Parathyroid adenoma (tissue), 2 donors: ENCODE data around the gene DVL2.

ENCODE experiments used
- H2AFZ ChIP-seq: fragments of 300-600 bp; sonication (generic); one replicate; pipeline ENCODE4 v1.7.0; 2017; ENCODE audit warnings: antibody characterized with exemption, mild to moderate bottlenecking
- H3K27ac ChIP-seq: fragments of 300-600 bp; sonication (generic); one replicate; pipeline ENCODE4 v1.7.0; 2017
- H3K27me3 ChIP-seq: fragments of 300-600 bp; sonication (generic); one replicate; pipeline ENCODE4 v1.7.0; 2017; ENCODE audit warnings: low read length; ENCODE audit not compliant: control insufficient read depth, insufficient read depth
- H3K36me3 ChIP-seq: fragments of 300-600 bp; sonication (generic); one replicate; pipeline ENCODE4 v1.7.0; 2017; ENCODE audit warnings: low read length; ENCODE audit not compliant: control insufficient read depth, insufficient read depth
- H3K4me1 ChIP-seq: fragments of 300-600 bp; sonication (generic); one replicate; pipeline ENCODE4 v1.7.0; 2017; ENCODE audit warnings: control low read depth
- H3K4me2 ChIP-seq: fragments of 300-600 bp; sonication (generic); one replicate; pipeline ENCODE4 v1.7.0; 2017; ENCODE audit warnings: low read length
- H3K4me3 ChIP-seq: fragments of 300-600 bp; sonication (generic); one replicate; pipeline ENCODE4 v1.7.0; 2017; ENCODE audit warnings: low read depth, low read length
- H3K79me2 ChIP-seq: fragments of 300-600 bp; sonication (generic); one replicate; pipeline ENCODE4 v1.7.0; 2017; ENCODE audit warnings: control low read depth
- H3K9ac ChIP-seq: fragments of 300-600 bp; sonication (generic); one replicate; pipeline ENCODE4 v1.7.0; 2017; ENCODE audit warnings: mild to moderate bottlenecking
- H3K9me3 ChIP-seq: fragments of 300-600 bp; sonication (generic); one replicate; pipeline ENCODE4 v1.7.0; 2017; ENCODE audit warnings: low read length; ENCODE audit not compliant: control insufficient read depth
- TF ChIP-seq, protein P1 (sequence below): fragments of 300-600 bp; sonication (generic); IDR thresholded peaks from one replicate; pipeline ENCODE4 v1.7.0; 2017; ENCODE audit warnings: antibody characterized with exemption, mild to moderate bottlenecking
- donor health status: primary hyperparathyroidism.

DVL2 gene

GRCh38 chr17:7221278-7222092 lies 12.8 kb downstream of the DVL2 start:
- Histone ChIP-seq H3K79me2 (peaks cover 7% of the 10 kb centered on the region), H3K9me3 (no peaks in the 10 kb centered on the region), H3K4me3 (peak overlapping the region; percentile 95), H3K27ac (peak overlapping the region; percentile 98), H3K4me1 (peaks cover 49% of the 10 kb centered on the region), H2AFZ (no peak overlapping the region), H3K9ac (no peak overlapping the region), H3K27me3 (no peaks in the 10 kb centered on the region), H3K36me3 (no peaks in the 10 kb centered on the region), H3K4me2 (peak overlapping the region; percentile 34)
- TF ChIP-seq, protein P1, sequence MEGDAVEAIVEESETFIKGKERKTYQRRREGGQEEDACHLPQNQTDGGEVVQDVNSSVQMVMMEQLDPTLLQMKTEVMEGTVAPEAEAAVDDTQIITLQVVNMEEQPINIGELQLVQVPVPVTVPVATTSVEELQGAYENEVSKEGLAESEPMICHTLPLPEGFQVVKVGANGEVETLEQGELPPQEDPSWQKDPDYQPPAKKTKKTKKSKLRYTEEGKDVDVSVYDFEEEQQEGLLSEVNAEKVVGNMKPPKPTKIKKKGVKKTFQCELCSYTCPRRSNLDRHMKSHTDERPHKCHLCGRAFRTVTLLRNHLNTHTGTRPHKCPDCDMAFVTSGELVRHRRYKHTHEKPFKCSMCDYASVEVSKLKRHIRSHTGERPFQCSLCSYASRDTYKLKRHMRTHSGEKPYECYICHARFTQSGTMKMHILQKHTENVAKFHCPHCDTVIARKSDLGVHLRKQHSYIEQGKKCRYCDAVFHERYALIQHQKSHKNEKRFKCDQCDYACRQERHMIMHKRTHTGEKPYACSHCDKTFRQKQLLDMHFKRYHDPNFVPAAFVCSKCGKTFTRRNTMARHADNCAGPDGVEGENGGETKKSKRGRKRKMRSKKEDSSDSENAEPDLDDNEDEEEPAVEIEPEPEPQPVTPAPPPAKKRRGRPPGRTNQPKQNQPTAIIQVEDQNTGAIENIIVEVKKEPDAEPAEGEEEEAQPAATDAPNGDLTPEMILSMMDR: no peak

DNA sequence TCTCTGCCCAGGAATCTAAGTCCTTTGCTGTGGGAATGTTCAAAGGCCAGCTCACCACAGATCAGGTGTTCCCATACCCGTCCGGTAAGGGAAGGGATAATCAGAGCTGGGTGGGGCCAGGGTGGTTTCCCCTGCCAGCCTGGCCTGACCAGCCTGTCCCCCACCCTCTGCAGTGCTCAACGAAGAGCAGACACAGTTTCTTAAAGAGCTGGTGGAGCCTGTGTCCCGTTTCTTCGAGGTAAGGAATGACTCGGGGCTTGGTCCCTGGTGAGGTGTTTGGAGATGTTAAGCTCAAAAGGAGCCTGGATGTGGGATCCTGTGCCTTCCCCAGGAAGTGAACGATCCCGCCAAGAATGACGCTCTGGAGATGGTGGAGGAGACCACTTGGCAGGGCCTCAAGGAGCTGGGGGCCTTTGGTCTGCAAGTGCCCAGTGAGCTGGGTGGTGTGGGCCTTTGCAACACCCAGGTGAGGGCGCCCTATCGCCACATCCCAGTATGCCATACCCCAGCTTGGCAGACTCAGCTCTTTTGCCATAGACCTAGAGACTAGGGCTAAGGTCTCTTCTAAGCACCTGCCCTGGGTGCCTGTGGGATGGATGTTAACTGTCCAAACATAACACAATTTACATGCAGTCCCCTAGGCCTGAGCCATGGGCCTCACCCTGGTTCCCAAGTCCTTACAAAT lies 13.6 kb downstream of the DVL2 start:
- Histone ChIP-seq H3K4me1 (peaks cover 55% of the 10 kb centered on the region), H3K36me3 (no peaks in the 10 kb centered on the region), H3K4me3 (peak overlapping the region; percentile 95), H3K9ac (peak overlapping the region; percentile 90), H2AFZ (peak overlapping the region; percentile 91), H3K4me2 (peak overlapping the region; percentile 94), H3K9me3 (no peaks in the 10 kb centered on the region), H3K27ac (peak overlapping the region; percentile 98), H3K27me3 (no peaks in the 10 kb centered on the region), H3K79me2 (peaks cover 9% of the 10 kb centered on the region)
- TF ChIP-seq, protein P1: peak; percentile 63

DNA sequence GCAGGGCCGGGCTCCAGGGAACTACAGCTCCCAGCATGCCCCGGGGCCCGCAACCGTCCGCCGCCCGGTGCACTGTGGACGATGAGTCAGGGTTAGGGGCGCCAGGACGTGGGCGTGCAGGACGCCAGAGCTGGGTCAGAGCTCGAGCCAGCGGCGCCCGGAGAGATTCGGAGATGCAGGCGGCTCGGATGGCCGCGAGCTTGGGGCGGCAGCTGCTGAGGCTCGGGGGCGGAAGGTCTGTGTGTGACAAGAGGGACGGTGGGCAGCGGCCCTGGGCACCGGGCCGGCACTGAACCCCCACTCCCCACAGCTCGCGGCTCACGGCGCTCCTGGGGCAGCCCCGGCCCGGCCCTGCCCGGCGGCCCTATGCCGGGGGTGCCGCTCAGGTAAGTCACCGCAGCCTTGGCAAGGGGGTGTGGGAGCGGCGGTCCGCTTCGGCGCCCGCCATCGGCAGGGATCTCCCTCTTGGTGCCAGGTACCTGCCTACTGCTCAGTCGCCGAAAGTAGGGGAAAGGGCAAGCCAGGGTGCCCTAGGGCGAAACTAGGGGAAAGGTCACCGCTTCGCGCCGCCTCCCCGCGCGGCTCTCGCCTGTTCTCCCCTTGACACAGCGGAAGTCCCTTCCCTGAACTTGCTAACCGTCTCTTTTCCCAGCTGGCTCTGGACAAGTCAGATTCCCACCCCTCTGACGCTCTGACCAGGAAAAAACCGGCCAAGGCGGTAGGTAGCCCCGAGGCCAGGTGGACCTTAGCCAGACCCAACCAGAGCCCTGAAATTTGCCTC lies 14.3 kb downstream of the DVL2 start, which contains the start of the genes ACADVL and DLG4:
ACADVL (plus strand) TSS at position 127 of the 781 bp plus-strand sequence; CDS start at position 174, 47 bp downstream.
DLG4 (minus strand) TSS at position 25 of the 781 bp plus-strand sequence.
- Histone ChIP-seq H3K27me3 (no peaks in the 10 kb centered on the region), H3K4me2 (peak within 1 kb of the TSS; percentile 94), H3K9ac (peak within 1 kb of the TSS; percentile 90), H3K27ac (peak within 1 kb of the TSS; percentile 98), H3K79me2 (peaks cover 6% of the 10 kb centered on the region), H3K9me3 (no peaks in the 10 kb centered on the region), H3K4me1 (peaks cover 60% of the 10 kb centered on the region), H3K4me3 (peak within 1 kb of the TSS; percentile 95), H3K36me3 (no peaks in the 10 kb centered on the region), H2AFZ (peak within 1 kb of the TSS; percentile 91)
- TF ChIP-seq, protein P1: no peak

DNA sequence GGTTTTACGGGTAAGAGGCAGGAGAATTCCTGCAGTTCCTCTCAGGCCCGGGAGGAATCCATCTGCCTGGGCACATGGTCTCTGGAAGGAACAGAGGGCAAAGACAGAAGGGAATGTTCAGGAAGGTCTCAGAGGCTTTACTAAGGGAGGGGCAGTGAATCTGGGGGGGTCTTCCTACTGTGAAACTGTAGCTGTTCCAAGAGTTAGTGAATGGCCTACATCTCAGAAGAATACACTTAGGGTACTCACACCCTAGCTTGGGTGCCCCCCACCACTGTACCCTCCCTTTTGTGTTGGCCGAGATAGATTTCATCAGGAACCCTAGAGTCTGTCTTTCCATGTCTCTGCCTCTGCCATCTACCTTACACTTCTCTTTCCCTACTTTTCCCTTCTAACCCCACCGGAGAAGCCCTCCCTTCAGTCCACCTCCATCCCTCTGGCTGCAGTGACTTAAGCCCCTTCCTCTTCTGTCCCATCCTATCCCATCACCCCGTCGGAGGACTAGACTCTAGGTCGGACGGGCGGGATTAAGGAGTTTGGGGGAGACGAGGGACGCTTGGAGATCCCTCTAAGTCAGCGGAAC lies 15.0 kb downstream of the DVL2 start:
- TF ChIP-seq, protein P1: no peak
- peak overlapping the region; percentile 94 for H3K4me2 ChIP-seq
- H3K9ac ChIP-seq: peak overlapping the region; percentile 90
- peaks cover 63% of the 10 kb centered on the region for H3K4me1 ChIP-seq
- H3K36me3 ChIP-seq: no peaks in the 10 kb centered on the region
- H2AFZ ChIP-seq: peak overlapping the region; percentile 91
- H3K9me3 ChIP-seq: no peaks in the 10 kb centered on the region
- H3K27me3 ChIP-seq: no peaks in the 10 kb centered on the region
- peak overlapping the region; percentile 98 for H3K27ac ChIP-seq
- peaks cover 6% of the 10 kb centered on the region for H3K79me2 ChIP-seq
- peak overlapping the region; percentile 95 for H3K4me3 ChIP-seq
